Activated naive CD4-positive, alpha-beta T cell treated with anti-CD3 and anti-CD28 coated beads for 36 hours (primary cell): ENCODE results near the gene PCDH19. TPM values are rescaled to one million over a fixed set of nuclear protein-coding genes. Genes with fewer than 3 reads are reported as not detected.

Experiments
- CTCF ChIA-PET: fragments of 350-600 bp; sonication (Branson Sonifier 250); formaldehyde crosslinking; loops from one replicate; lab custom pipeline; 2021; ENCODE audit warnings: antibody characterized with exemption; lab: Charles Lee
- DNase-seq: peaks from one replicate; pipeline ENCODE4 v3.0.0-alpha.2; 2020
- H3K27ac Mint-ChIP-seq: one replicate; pipeline ENCODE4 v1.8.0; 2021; ENCODE audit warnings: mild to moderate bottlenecking, mixed read lengths
- H3K27me3 Mint-ChIP-seq: one replicate; pipeline ENCODE4 v1.8.0; 2021; ENCODE audit warnings: low read depth, mixed read lengths
- H3K36me3 Mint-ChIP-seq: one replicate; pipeline ENCODE4 v1.8.0; 2021; ENCODE audit warnings: low read depth, mixed read lengths
- H3K4me1 Mint-ChIP-seq: one replicate; pipeline ENCODE4 v1.8.0; 2021; ENCODE audit warnings: low read depth, mixed read lengths
- H3K4me3 Mint-ChIP-seq: one replicate; pipeline ENCODE4 v1.8.0; 2021; ENCODE audit warnings: mild to moderate bottlenecking, moderate library complexity, mixed read lengths
- H3K9me3 Mint-ChIP-seq: one replicate; pipeline ENCODE4 v1.8.0; 2021; ENCODE audit warnings: mixed read lengths
- intact Hi-C: fragments of 100-400 bp; cut with micrococcal nuclease; formaldehyde crosslinking; loops from one replicate; pipeline ENCODE4 v1.15.1; 2023
- total RNA-seq, 2 experiments: library from RNA; stranded (reverse); gene quantifications; one replicate each; pipeline ENCODE4 v1.2.3, GENCODE V29; 2021

The PCDH19 gene
- total RNA-seq, 2 experiments from 2014 or later = not detected

DNA sequence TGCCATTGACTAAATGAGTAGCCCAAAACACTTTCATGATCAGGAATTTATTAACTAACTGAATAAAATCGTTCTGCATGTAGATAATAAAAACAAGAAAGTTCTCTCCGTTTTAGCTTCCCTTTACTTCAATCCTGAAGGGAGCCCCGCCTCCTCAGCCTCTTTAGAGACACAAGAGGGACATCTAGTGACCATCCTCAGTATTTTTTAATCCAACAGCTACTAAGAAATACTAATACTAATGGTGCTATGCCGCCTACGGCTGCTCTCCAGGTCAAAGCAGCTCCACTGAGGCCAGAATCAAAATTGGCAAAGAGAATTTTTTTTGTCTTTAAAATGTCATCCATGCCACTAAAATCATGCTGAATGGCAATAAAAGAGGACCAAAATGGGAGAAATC is 3.2 kb upstream of the PCDH19 start:
- H3K27ac Mint-ChIP-seq = no peak overlapping the region
- H3K27me3 Mint-ChIP-seq = peaks cover 33% of the 10 kb centered on the region
- CTCF ChIA-PET = interaction anchor here (0.6 to 2.2 kb wide), 10 partner anchors 10 to 236 kb away, joined by 3 to 15 read pairs (median 3); no protein-coding TSS in a partner anchor
- H3K4me1 Mint-ChIP-seq = peaks cover 13% of the 10 kb centered on the region
- H3K9me3 Mint-ChIP-seq = no peaks in the 10 kb centered on the region
- DNase-seq = peak; percentile 46
- H3K36me3 Mint-ChIP-seq = no peaks in the 10 kb centered on the region
- intact Hi-C loops = loop anchor here (1.0 to 2.0 kb wide), 2 partner anchors 45 to 1110 kb away; no protein-coding TSS in a partner anchor
- no peak overlapping the region for H3K4me3 Mint-ChIP-seq

DNA sequence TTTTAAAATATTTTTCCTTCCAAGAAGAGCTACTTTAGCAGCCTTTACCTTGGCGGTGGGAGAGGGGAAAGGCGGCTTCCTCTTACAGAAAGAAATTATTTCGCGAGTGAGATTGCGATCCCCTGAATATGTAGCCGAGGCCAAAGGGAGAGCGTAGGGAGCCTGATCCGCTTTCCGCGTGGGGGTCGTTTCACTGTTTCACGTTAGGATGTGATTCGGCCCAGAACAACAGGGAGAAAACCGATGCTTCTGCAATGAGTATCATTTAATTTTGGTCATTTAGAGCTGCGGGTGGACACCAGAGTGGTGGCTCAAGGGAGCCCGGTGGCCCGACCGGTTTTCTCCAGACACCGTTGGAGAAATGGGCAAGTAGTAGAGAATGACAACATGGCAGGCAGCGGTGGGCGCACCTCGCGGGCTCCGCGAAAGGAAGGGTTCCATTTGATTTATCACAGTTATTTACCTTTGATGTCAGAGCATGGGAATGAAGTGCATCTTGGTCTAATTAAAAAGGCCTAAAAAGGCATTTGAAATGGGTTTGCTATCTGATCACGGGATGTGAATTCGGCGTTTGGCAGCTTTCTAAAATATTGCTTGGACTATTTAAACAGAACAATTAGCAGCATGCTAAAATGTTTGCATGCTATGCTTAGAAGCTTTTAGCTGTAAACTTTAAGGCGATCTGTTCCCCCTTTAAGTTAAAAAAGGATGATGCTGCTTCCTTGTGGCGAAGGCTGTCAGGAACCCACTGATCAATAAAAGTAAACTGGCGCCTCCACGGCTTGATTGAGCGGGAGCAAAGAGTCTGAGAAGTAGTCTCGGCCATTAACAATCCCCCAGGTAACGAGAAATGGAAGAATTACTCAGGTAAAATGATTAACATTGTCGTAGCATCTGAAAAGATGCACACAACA is 2.0 kb upstream of the PCDH19 start:
- no peak for DNase-seq
- Mint-ChIP-seq H3K27ac (no peak overlapping the region), H3K36me3 (no peaks in the 10 kb centered on the region), H3K9me3 (no peaks in the 10 kb centered on the region), H3K4me3 (no peak overlapping the region), H3K4me1 (peaks cover 13% of the 10 kb centered on the region), H3K27me3 (peaks cover 44% of the 10 kb centered on the region)
- CTCF ChIA-PET = interaction anchor here (0.9 to 2.2 kb wide), 5 partner anchors 9 to 46 kb away, joined by 3 to 15 read pairs (median 4); no protein-coding TSS in a partner anchor
- intact Hi-C loops = loop anchor here (2.0 kb wide), 1 partner anchor 1109 kb away; no protein-coding TSS in a partner anchor

DNA sequence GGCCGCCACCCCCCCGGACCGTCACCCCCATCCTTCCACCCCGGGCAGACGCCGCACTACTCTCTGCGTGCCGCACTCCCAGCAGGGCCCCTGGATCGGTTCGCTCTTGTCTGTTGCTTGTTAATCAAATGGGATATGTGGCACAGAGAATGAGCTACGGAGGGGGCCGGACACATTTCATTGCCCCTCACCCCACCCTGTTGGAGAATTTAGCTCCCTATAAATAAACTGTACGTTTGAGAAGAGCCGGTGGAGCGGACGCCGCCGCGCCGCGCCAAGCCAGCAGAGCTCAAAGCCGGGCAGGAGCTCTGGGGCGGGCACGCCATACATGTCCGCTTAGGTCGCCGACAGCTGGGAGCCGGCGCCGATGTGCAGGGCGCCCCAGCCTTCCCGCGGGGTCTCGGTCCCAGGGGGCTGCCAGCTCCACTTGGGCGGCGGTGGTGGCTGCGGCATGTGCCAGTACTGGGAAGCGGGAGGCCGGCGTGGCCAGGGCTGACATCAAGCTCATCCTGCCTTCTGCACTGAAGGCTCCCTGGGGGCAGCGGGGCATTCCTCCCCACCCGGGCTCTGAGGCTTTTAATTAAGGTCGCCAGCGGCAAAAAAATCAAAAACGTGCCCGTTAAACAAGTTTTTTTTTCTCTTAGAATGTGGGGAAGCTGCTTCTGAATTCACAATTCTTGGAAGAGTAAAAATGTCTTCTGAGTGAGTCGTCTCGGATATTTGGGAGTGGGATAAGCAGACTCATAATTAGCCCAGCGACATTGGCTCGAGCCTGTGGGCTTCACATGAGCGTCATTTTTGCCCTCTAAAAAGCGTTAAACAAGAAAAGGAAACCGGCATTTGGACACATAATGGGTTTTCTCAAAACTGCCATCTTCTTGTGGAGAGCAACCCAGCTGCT is 1.1 kb upstream of the PCDH19 start:
- Mint-ChIP-seq H3K4me1 (peaks cover 13% of the 10 kb centered on the region), H3K27ac (no peak overlapping the region), H3K36me3 (no peaks in the 10 kb centered on the region), H3K4me3 (peak overlapping the region; percentile 29), H3K9me3 (no peaks in the 10 kb centered on the region), H3K27me3 (peaks cover 50% of the 10 kb centered on the region)
- intact Hi-C loops = no loop called here
- CTCF ChIA-PET = interaction anchor here (0.9 kb wide), 1 partner anchor 35 kb away, joined by 3 read pairs; no protein-coding TSS in a partner anchor
- no peak for DNase-seq

DNA sequence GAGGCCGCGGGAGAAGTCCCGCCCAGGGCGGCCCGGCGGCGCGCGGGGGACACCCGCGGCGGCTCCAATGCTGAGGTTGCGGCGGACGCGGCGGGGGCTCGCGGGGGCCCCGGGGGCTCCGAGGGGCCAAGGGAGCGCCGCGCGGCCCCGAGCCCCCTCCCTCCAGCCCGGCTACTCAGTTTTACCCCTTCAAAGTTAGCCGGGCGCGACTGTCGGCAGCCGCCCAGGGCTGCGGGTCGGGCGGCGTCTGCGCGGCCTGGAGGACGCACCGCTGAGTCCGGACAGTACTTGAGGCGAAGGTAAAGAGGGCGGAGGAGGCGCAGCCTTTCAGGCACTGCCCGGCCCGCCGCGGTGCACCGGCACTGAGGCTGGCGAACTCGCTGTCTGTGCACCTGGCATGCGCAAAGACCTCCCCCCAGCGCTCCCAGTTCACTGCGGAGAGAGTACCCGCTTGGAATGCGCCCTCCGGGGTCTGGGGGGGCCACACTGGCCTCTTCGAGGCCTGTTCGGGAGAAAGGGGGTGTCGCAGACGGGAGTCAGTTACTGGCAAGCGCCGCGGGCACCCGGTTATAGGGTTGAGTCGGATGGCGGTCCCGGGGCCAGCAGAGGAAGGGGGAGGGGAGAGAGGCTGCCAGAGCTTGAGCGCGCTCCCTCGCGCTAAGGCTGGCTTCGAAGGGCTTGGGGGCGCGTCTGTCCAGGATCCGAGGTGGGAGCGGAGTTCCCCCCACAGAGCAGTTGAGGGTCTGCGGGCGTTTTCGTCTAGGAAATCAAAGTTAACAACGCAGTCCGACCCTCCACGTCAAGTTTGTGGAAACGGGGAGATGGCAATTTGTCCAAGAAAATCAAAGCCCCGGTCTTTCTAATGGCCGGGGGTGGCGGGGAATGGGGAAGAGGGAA is 1.1 kb downstream of the PCDH19 start:
- Mint-ChIP-seq H3K4me1 (peaks cover 14% of the 10 kb centered on the region), H3K27ac (no peak overlapping the region), H3K4me3 (no peak overlapping the region), H3K36me3 (no peaks in the 10 kb centered on the region), H3K27me3 (peaks cover 63% of the 10 kb centered on the region), H3K9me3 (no peaks in the 10 kb centered on the region)
- intact Hi-C loops = no loop called here
- CTCF ChIA-PET = no interaction called here
- DNase-seq = no peak

DNA sequence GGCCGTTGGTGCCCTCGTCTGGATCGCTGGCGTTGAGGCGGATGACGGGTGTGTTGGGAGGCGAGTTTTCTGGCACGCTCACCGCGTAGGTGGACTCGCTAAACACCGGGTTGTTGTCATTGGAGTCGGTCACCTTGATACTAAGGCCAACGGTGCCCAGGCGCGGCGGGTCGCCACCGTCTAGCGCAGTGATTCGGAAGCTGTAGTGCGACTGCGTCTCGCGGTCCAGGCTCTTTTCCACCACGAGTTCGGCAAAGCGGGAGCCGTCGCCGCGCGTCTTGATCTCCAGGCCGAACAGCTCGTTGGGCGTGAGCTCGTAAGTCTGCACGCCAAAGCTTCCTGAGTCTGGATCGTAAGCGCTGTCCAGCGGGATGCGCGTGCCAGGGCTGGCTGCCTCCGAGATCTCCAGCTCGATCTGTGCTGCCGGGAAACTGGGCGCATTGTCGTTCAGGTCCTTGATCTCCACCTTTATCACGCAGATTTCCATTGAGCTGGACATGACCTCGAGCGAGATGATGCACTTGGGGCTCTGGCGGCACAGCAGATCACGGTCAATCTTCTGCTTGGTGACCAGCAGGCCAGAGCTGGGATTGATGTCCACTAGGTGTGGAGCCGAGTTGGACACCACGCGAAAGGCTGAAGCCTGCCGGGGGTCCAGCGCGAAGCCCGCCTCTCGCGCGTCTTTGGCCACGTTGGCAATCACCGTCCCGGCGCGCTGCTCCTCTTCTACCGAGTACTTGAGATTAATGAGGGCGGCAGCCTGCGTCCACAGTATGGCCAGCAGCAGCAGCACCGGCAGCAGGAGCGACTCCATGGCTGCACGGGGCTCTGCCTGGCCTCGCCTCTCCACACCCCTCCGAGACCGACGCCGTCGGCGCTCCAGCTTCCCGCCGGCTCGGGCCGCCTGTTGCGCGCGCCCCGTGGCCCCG is 2.0 kb downstream of the PCDH19 start:
- intact Hi-C loops = no loop called here
- Mint-ChIP-seq H3K4me3 (no peak overlapping the region), H3K36me3 (no peaks in the 10 kb centered on the region), H3K27ac (no peak overlapping the region), H3K9me3 (no peaks in the 10 kb centered on the region), H3K4me1 (peaks cover 13% of the 10 kb centered on the region), H3K27me3 (peaks cover 65% of the 10 kb centered on the region)
- no peak for DNase-seq
- CTCF ChIA-PET = no interaction called here

DNA sequence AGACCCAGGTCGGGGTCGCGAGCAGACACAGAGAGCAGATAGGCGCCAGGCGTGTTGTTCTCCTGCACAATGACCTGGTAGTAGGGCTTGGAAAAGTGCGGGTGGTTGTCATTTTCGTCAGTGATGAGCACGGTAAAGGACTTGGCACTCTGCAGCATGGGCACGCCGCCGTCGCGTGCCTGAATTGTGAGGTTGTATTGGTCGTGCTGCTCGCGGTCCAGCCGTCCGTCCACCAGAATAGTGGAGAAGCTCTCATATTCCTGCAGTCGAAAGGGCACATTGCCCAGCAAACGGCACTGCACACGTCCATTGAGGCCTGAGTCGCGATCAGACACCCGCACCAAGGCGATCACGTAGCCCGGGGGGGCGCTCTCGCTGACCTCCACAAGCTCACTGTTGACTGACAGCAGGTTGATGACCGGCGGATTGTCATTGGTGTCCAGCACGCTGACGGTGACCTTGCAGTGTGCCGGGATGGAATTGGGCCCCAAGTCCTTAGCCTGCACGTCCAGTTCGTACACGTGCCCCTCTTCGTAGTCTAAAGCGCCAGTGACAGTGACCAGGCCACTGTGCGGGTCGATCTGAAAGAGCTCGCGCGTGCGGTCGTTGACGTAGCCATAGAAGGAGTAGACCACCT is 2.8 kb downstream of the PCDH19 start:
- Mint-ChIP-seq H3K9me3 (no peaks in the 10 kb centered on the region), H3K27ac (no peak overlapping the region), H3K27me3 (peaks cover 57% of the 10 kb centered on the region), H3K4me3 (no peak overlapping the region), H3K36me3 (no peaks in the 10 kb centered on the region), H3K4me1 (peaks cover 7% of the 10 kb centered on the region)
- CTCF ChIA-PET = no interaction called here
- DNase-seq = no peak
- intact Hi-C loops = no loop called here

DNA sequence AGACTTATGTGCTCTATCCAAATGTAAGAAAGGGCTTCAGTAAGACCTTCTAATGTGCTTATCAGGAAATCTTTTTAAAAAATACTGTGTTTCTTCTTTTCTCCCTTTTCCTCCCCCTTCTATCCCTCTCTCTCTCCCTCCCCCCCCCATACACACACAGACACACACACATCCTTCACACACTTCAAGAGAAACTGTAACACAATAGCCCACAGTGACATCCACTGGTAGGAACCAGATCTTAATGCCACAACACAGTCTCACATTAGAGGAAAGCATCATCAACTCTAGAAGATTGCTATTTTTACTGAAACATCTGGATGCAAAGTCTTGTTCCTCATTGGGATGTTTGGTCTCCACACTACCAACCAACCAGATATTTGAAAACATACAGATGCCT is 4.6 kb downstream of the PCDH19 start:
- intact Hi-C loops = no loop called here
- H3K27ac Mint-ChIP-seq = no peak overlapping the region
- H3K36me3 Mint-ChIP-seq = no peaks in the 10 kb centered on the region
- CTCF ChIA-PET = no interaction called here
- peaks cover 5% of the 10 kb centered on the region for H3K4me1 Mint-ChIP-seq
- H3K9me3 Mint-ChIP-seq = no peaks in the 10 kb centered on the region
- no peak for DNase-seq
- H3K27me3 Mint-ChIP-seq = peaks cover 46% of the 10 kb centered on the region
- H3K4me3 Mint-ChIP-seq = no peak overlapping the region

DNA sequence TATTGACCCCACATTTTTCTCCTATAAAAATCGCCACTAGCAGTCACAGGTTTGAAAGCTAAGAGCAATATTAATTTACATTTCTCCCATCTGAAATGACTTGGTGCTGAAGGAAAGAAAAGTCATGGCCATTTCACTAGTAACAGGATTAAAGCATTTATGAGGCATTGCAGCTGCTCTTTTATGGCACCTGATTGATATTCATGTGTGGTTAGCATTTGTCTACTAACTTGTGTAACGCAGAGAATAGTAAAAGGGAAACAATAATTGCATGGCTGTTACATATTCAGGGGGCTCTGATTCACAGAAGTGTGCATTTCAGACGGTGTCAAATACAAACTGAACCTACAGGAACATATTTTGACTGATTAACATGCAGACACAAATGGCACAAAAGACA is 5.2 kb downstream of the PCDH19 start:
- no peak overlapping the region for H3K27ac Mint-ChIP-seq
- no peaks in the 10 kb centered on the region for H3K36me3 Mint-ChIP-seq
- intact Hi-C loops = no loop called here
- H3K27me3 Mint-ChIP-seq = peaks cover 44% of the 10 kb centered on the region
- CTCF ChIA-PET = no interaction called here
- peaks cover 4% of the 10 kb centered on the region for H3K4me1 Mint-ChIP-seq
- H3K4me3 Mint-ChIP-seq = no peak overlapping the region
- no peak for DNase-seq
- no peaks in the 10 kb centered on the region for H3K9me3 Mint-ChIP-seq

DNA sequence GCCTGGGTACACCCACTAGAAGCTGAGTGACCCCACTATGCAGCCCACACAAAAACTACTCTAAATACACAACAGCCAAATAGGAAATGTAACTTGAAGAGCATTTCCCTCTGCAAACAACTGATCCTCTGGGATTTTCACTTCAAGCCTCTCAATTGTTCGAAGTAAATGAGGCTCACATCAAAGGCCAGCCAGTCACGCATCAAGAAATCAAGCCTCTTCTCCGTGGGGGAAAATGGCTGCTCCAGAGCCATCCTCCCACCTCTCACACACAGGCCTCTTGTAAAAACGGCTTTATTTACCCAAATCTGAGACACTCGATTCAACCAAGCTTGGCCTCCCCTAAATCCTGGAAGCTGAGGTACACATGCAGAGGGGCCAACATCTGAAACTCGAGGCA is 14.3 kb downstream of the PCDH19 start:
- H3K4me3 Mint-ChIP-seq = no peak overlapping the region
- intact Hi-C loops = no loop called here
- no peak overlapping the region for H3K27ac Mint-ChIP-seq
- no peaks in the 10 kb centered on the region for H3K9me3 Mint-ChIP-seq
- H3K27me3 Mint-ChIP-seq = peaks cover 4% of the 10 kb centered on the region
- H3K4me1 Mint-ChIP-seq = no peaks in the 10 kb centered on the region
- H3K36me3 Mint-ChIP-seq = no peaks in the 10 kb centered on the region
- no peak for DNase-seq
- CTCF ChIA-PET = no interaction called here

DNA sequence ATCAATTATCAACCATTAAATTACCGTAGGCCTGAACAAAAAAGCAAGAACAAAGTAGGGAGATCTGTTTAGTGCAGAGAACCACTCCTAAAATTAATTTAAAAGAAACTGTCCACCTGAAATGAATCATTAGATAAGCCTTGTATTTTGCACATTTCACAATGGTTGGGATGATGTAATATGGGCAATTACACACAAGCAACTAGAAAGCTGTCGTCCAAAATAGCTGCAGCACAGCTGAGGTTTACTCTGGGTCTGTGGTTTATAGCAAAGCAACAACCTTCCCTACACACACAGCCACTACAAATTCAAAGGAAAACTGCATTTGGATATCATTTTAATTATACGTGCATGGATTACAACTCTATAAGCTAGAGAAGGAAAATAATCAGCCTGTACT is 28.5 kb downstream of the PCDH19 start:
- Mint-ChIP-seq H3K36me3 (no peaks in the 10 kb centered on the region), H3K4me1 (peaks cover 3% of the 10 kb centered on the region), H3K9me3 (no peaks in the 10 kb centered on the region), H3K4me3 (no peak overlapping the region), H3K27ac (no peak overlapping the region), H3K27me3 (no peaks in the 10 kb centered on the region)
- DNase-seq = no peak
- CTCF ChIA-PET = no interaction called here
- intact Hi-C loops = no loop called here
